Liver (tissue), 9 donors: ENCODE data around the gene FAM234B. TPM values are rescaled to one million over a fixed set of nuclear protein-coding genes. Genes with fewer than 3 reads are reported as not detected.

Experiments
- DNase-seq: peaks from one replicate; pipeline ENCODE4 v3.0.0-alpha.2; 2017; ENCODE audit warnings: low spot score
- H3K27ac ChIP-seq, 2 donors: one replicate each; pipeline ENCODE4 v1.7.0; 2013; ENCODE audit warnings: inconsistent platforms in 2 of 2, low read length in 2 of 2, control low read depth in 1 of 2, low read depth in 1 of 2, mild to moderate bottlenecking in 1 of 2
- H3K27me3 ChIP-seq, 4 donors: one replicate each; pipeline versions ENCODE4 v1.6.1 to v1.7.0; 2013; ENCODE audit warnings: low read length in 3 of 4, inconsistent platforms in 1 of 4, mild to moderate bottlenecking in 1 of 4, moderate library complexity in 1 of 4; ENCODE audit not compliant: control insufficient read depth in 4 of 4, insufficient read depth in 4 of 4
- H3K36me3 ChIP-seq, 4 donors: one replicate each; pipeline versions ENCODE4 v1.6.1 to v1.7.0; 2013; ENCODE audit warnings: low read length in 3 of 4, mild to moderate bottlenecking in 3 of 4, low read depth in 1 of 4, moderate library complexity in 1 of 4; ENCODE audit not compliant: control insufficient read depth in 4 of 4, insufficient read depth in 3 of 4
- H3K4me1 ChIP-seq, 4 donors: one replicate each; pipeline versions ENCODE4 v1.6.1 to v1.7.0; 2013; ENCODE audit warnings: low read length in 3 of 4, mild to moderate bottlenecking in 3 of 4, moderate library complexity in 1 of 4; ENCODE audit not compliant: control insufficient read depth in 4 of 4, insufficient read depth in 4 of 4
- H3K4me3 ChIP-seq, 3 donors: one replicate each; pipeline versions ENCODE4 v1.6.1 to v1.7.0; 2013; ENCODE audit warnings: low read length in 3 of 3, control low read depth in 1 of 3, low read depth in 1 of 3, mild to moderate bottlenecking in 1 of 3
- H3K9ac ChIP-seq, 2 donors: one replicate each; pipeline ENCODE4 v1.7.0; 2013; ENCODE audit warnings: low read length in 2 of 2, mild to moderate bottlenecking in 2 of 2, moderate library complexity in 2 of 2, control low read depth in 1 of 2, low read depth in 1 of 2
- H3K9me3 ChIP-seq, 4 donors: one replicate each; pipeline versions ENCODE4 v1.6.1 to v1.7.0; 2013; ENCODE audit warnings: low read length in 3 of 4; ENCODE audit not compliant: control insufficient read depth in 4 of 4
- EGR1 ChIP-seq, 2 donors: IDR thresholded peaks; 2 replicates each; pipeline ENCODE4 v1.6.1; 2016 to 2018; ENCODE audit warnings: antibody characterized with exemption in 2 of 2, low read depth in 2 of 2
- FOXA1 ChIP-seq: IDR thresholded peaks from 2 replicates; pipeline ENCODE4 v1.6.1; 2016; ENCODE audit warnings: antibody characterized with exemption
- FOXA2 ChIP-seq: IDR thresholded peaks from 2 replicates; pipeline ENCODE4 v1.6.1; 2016; ENCODE audit warnings: antibody characterized with exemption
- JUND ChIP-seq, 2 donors: IDR thresholded peaks; 2 replicates each; pipeline ENCODE4 v1.6.1; 2016; ENCODE audit warnings: antibody characterized with exemption in 2 of 2
- RAD21 ChIP-seq, 2 donors: IDR thresholded peaks; 2 replicates each; pipeline ENCODE4 v1.6.1; 2016; ENCODE audit warnings: antibody characterized with exemption in 2 of 2, mild to moderate bottlenecking in 2 of 2
- REST ChIP-seq: IDR thresholded peaks from 2 replicates; pipeline ENCODE4 v1.6.1; 2016; ENCODE audit warnings: antibody characterized with exemption, mild to moderate bottlenecking
- RXRA ChIP-seq, 2 donors: IDR thresholded peaks; 2 replicates each; pipeline ENCODE4 v1.6.1; 2017 to 2018; ENCODE audit warnings: antibody characterized with exemption in 2 of 2, mild to moderate bottlenecking in 1 of 2
- TAF1 ChIP-seq: conservative IDR thresholded peaks from 2 replicates; pipeline ENCODE4 v1.6.1; 2016; ENCODE audit warnings: antibody characterized with exemption, mild to moderate bottlenecking
- ZBTB33 ChIP-seq: IDR thresholded peaks from 2 replicates; pipeline ENCODE4 v1.6.1; 2016; ENCODE audit warnings: antibody characterized with exemption
- WGBS: extraction: QIAGEN DNeasy Blood & Tissue Kit; methylation state at CpG from one replicate; pipeline ENCODE4 v1.1.7; 2013; 5-methylcytosine and 5-hydroxymethylcytosine counted together
- polyA plus RNA-seq, 2 donors: library from polyadenylated mRNA; stranded (reverse) in 1 of 2; unstranded in 1 of 2; fragments of 200-250 nt in 1 of 2; fragments of >200 nt in 1 of 2; fragmentation: Nextera tagmentation in 1 of 2; extraction: Ambion mirVana in 1 of 2; gene quantifications; one replicate each; pipeline versions ENCODE4 v1.2.1 to v1.2.3, GENCODE V29; 2013 to 2015
- total RNA-seq, 2 donors: library from RNA; depleted of rRNA; stranded (reverse); fragments of >200 nt; gene quantifications; one replicate each; pipeline ENCODE4 v1.2.3, GENCODE V29; 2014
- TF ChIP-seq, protein P1 (sequence below): IDR thresholded peaks from 2 replicates; pipeline ENCODE4 v1.6.1; 2016; ENCODE audit warnings: antibody characterized with exemption
- donor health status: healthy.
- donor health status: healthy.
- donor health status: healthy.
- donor health status: healthy.
- donor health status: healthy.

Gene FAM234B
- total and polyA plus RNA-seq, 4 donors: 1.7 to 8.0 (median 3.2) TPM

DNA sequence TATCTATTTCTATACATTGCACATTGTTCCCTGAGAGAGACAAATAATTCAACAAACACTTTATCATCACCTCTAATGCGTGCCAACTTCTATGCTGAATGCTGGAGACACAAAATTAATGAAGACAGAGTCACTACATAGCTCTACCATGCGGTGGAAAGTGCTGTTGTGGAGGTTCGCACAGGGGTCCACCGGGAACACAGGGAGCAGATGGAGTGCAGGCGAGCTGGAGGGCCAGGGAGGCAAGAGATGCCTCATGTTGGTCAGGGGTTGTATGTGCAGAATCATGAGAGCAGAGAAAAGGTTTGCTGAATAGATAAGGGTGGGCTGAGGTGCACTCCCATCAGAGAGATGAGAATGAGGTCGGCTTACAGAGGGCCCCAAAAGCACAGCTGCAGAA lies 25.2 kb downstream of the FAM234B start:
- no peaks in the 10 kb centered on the region for H3K4me1 ChIP-seq
- peaks cover 0 to 10% (median 6%) of the 10 kb centered on the region in 4 donors for H3K36me3 ChIP-seq
- WGBS: 97% methylated on average over 6 of the region's 6 CpGs
- no peak overlapping the region for H3K4me3 ChIP-seq
- no peaks in the 10 kb centered on the region for H3K27me3 ChIP-seq
- no peak overlapping the region for H3K27ac ChIP-seq
- no peak for TF ChIP-seq RAD21 (IDR thresholded peaks at IDR 0.05)
- no peak for TF ChIP-seq TAF1
- TF ChIP-seq, protein P1, sequence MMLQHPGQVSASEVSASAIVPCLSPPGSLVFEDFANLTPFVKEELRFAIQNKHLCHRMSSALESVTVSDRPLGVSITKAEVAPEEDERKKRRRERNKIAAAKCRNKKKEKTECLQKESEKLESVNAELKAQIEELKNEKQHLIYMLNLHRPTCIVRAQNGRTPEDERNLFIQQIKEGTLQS: no peak
- TF ChIP-seq FOXA2: no peak
- no peak for TF ChIP-seq REST
- no peak overlapping the region for H3K9ac ChIP-seq
- DNase-seq: no peak
- H3K9me3 ChIP-seq: no peaks in the 10 kb centered on the region

DNA sequence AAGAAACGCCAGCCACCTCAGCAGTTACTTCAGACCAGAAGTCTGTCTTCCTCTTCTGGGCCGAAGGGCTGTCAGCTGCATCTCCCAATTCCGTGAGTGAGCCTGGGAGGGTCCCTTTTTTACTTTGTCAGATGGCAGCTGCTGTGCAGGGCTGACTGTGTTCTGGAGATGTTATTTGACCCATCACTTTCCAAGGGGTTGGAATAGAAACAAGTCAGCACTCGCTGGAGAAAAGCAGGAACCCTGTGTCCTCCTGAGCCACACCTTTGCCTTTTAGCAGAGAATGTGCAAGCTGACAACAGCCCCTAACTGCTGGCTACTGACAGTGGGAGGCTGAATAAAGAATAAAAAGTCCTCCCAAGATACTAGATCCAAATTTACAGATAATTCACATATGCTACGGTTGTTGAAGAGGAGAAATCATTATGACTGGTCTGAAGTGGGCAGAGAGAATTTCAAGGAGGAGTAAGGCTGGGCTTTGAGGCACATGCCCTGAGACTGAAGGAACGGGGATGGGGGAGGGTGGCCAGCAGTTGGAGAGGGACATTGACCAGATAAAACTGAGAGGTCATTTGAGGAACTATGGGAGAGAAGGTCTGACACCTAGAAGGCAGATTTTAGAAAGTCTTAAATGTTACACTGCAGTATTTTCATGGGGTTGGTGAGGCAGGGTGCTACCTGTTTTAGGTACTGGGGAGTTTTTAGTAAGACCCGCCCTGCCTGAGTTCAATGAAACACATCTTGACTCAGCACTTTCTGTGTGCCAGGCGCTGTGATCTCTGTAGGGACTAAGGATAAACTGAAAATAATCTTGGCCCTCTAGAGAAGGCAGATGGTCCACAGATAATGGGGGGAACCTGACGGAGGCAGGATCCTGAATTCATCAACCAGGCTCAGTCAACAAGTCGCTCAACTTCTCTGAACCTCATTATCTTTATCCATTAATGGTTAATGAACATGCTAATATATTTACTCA lies 27.4 kb downstream of the FAM234B start:
- H3K4me1 ChIP-seq: no peaks in the 10 kb centered on the region
- H3K27me3 ChIP-seq: no peaks in the 10 kb centered on the region
- H3K27ac ChIP-seq: no peak overlapping the region
- H3K36me3 ChIP-seq: peaks cover 0 to 8% (median 6%) of the 10 kb centered on the region in 4 donors
- no peaks in the 10 kb centered on the region for H3K9me3 ChIP-seq
- no peak overlapping the region for H3K4me3 ChIP-seq
- WGBS: 86% methylated on average over 10 of the region's 10 CpGs
- TF ChIP-seq TAF1: no peak
- no peak for TF ChIP-seq JUND (IDR thresholded peaks at IDR 0.05)
- TF ChIP-seq FOXA2: no peak
- TF ChIP-seq RAD21 (IDR thresholded peaks at IDR 0.05): no peak
- TF ChIP-seq FOXA1: no peak
- TF ChIP-seq RXRA (IDR thresholded peaks at IDR 0.05): no peak
- no peak overlapping the region for H3K9ac ChIP-seq
- no peak for DNase-seq

GRCh38 chr12:13073173-13073572 lies 29.0 kb downstream of the FAM234B start:
- WGBS: 89% methylated on average over 3 of the region's 3 CpGs
- peaks cover 0 to 9% (median 4%) of the 10 kb centered on the region in 4 donors for H3K36me3 ChIP-seq
- TF ChIP-seq FOXA2 (no peak), RXRA (IDR thresholded peaks at IDR 0.05) (no peak), EGR1 (IDR thresholded peaks at IDR 0.05; ENCODE audit: low read depth in 2 of 2) (no peak), FOXA1 (no peak), ZBTB33 (no peak)
- TF ChIP-seq, protein P1: no peak

More at GRCh38 chr12:13073173-13073572, 29.0 kb downstream of the FAM234B start:
- H3K9me3 ChIP-seq: no peaks in the 10 kb centered on the region
- H3K9ac ChIP-seq: no peak overlapping the region
- H3K27ac ChIP-seq: no peak overlapping the region
- H3K4me1 ChIP-seq: no peaks in the 10 kb centered on the region
- H3K27me3 ChIP-seq: no peaks in the 10 kb centered on the region
- H3K4me3 ChIP-seq: no peak overlapping the region
- no peak for DNase-seq
